IMR-90 (cell line): ENCODE measurements around the gene AIP. TPM values are rescaled to one million over a fixed set of nuclear protein-coding genes. Genes with fewer than 3 reads are reported as not detected.

Source experiments
- ATAC-seq: fragments of 200-7000 bp; cut with Tn5 transposase; 2 replicates; pipeline ENCODE4 v1.9.1; 2020; ENCODE audit warnings: low read depth, mild to moderate bottlenecking, moderate library complexity
- BruUV-seq: library from RNA; stranded (reverse); fragments of 400-500 nt; replicated peaks from 2 replicates; lab custom pipeline; 2021; lab: Mats Ljungman, UMichigan
- CTCF ChIA-PET: fragments of 300-600 bp; formaldehyde crosslinking; extraction: SDS; loops from one replicate; lab custom pipeline; 2021; ENCODE audit warnings: antibody characterized with exemption; lab: Yijun Ruan, JAX
- POLR2A ChIA-PET: fragments of 300-600 bp; sonication (Branson Sonifier 250); formaldehyde crosslinking; loops from one replicate; lab custom pipeline; 2022; ENCODE audit warnings: antibody characterized with exemption; ENCODE audit not compliant: unreplicated experiment; lab: Charles Lee
- DNase-seq: peaks from one replicate; pipeline ENCODE4 v3.0.0; 2013
- H2AFZ ChIP-seq: replicated peaks from 2 replicates; pipeline ENCODE3; 2013; ENCODE audit warnings: low read length, mild to moderate bottlenecking; ENCODE audit not compliant: poor library complexity
- H2AK5ac ChIP-seq: 2 replicates; pipeline ENCODE4 v1.6.1; 2013; ENCODE audit warnings: low read depth, low read length, inconsistent platforms
- H2AK9ac ChIP-seq: replicated peaks from 2 replicates; pipeline ENCODE3; 2013; ENCODE audit warnings: mild to moderate bottlenecking, low read depth, low read length, moderate library complexity; ENCODE audit not compliant: poor library complexity
- H2BK120ac ChIP-seq: 2 replicates; pipeline ENCODE4 v1.6.1; 2013; ENCODE audit warnings: low read depth, low read length, inconsistent platforms
- H2BK15ac ChIP-seq: 3 replicates; pipeline ENCODE4 v1.6.1; 2013; ENCODE audit warnings: low read depth, low read length, inconsistent platforms
- H2BK20ac ChIP-seq: 2 replicates; pipeline ENCODE4 v1.6.1; 2013; ENCODE audit warnings: low read depth, mild to moderate bottlenecking, inconsistent platforms, low read length, moderate library complexity
- H2BK5ac ChIP-seq: 2 replicates; pipeline ENCODE4 v1.6.1; 2013; ENCODE audit warnings: mild to moderate bottlenecking, low read depth, low read length, inconsistent platforms; ENCODE audit not compliant: poor library complexity, severe bottlenecking
- H3K14ac ChIP-seq: replicated peaks from 2 replicates; pipeline ENCODE4 v1.6.1; 2013; ENCODE audit warnings: low read depth, low read length, inconsistent platforms
- H3K18ac ChIP-seq: 2 replicates; pipeline ENCODE4 v1.6.1; 2013; ENCODE audit warnings: low read depth, low read length, control low read depth
- H3K23ac ChIP-seq: 2 replicates; pipeline ENCODE4 v1.6.1; 2013; ENCODE audit warnings: low read depth, low read length, inconsistent platforms
- H3K27ac ChIP-seq: 2 replicates; pipeline ENCODE4 v1.5.1; 2013; ENCODE audit warnings: mild to moderate bottlenecking, control low read depth, low read length; ENCODE audit not compliant: insufficient read depth
- H3K27me3 ChIP-seq: 2 replicates; pipeline ENCODE4 v1.6.1; 2013; ENCODE audit warnings: low read length; ENCODE audit not compliant: control insufficient read depth, insufficient read depth
- H3K36me3 ChIP-seq: 2 replicates; pipeline ENCODE4 v1.6.1; 2013; ENCODE audit warnings: low read length, mixed read lengths; ENCODE audit not compliant: control insufficient read depth, insufficient read depth
- H3K4ac ChIP-seq: 2 replicates; pipeline ENCODE4 v1.6.1; 2013; ENCODE audit warnings: low read depth, low read length, inconsistent platforms
- H3K4me1 ChIP-seq: 2 replicates; pipeline ENCODE4 v1.6.1; 2013; ENCODE audit warnings: low read length, mixed read lengths; ENCODE audit not compliant: control insufficient read depth, insufficient read depth
- H3K4me2 ChIP-seq: 2 replicates; pipeline ENCODE4 v1.6.1; 2013; ENCODE audit warnings: low read depth, mild to moderate bottlenecking, control low read depth, low read length, moderate library complexity
- H3K4me3 ChIP-seq: 2 replicates; pipeline ENCODE4 v1.5.1; 2013; ENCODE audit warnings: low read depth, mild to moderate bottlenecking, control low read depth, low read length, moderate library complexity; ENCODE audit not compliant: insufficient read depth
- H3K56ac ChIP-seq: 2 replicates; pipeline ENCODE4 v1.6.1; 2013; ENCODE audit warnings: low read length, inconsistent platforms; ENCODE audit not compliant: insufficient read depth; ENCODE audit errors: extremely low read depth
- H3K79me1 ChIP-seq, 2 experiments: 2 replicates each; pipeline ENCODE4 v1.6.1; 2013; ENCODE audit warnings: low read length in 2 of 2, inconsistent platforms in 1 of 2, low read depth in 1 of 2
- H3K9ac ChIP-seq: 2 replicates; pipeline ENCODE4 v1.6.1; 2013; ENCODE audit warnings: low read depth, low read length, control low read depth
- H3K9me1 ChIP-seq: 2 replicates; pipeline ENCODE4 v1.6.1; 2013; ENCODE audit warnings: low read length, inconsistent platforms; ENCODE audit not compliant: insufficient read depth
- H3K9me3 ChIP-seq: 2 replicates; pipeline ENCODE4 v1.6.1; 2013; ENCODE audit warnings: low read length; ENCODE audit not compliant: control insufficient read depth, insufficient read depth
- H4K20me1 ChIP-seq: 2 replicates; pipeline ENCODE4 v1.6.1; 2013; ENCODE audit warnings: low read length, inconsistent platforms; ENCODE audit not compliant: insufficient read depth
- H4K5ac ChIP-seq: 2 replicates; pipeline ENCODE4 v1.6.1; 2013; ENCODE audit warnings: mild to moderate bottlenecking, low read depth, low read length, control low read depth
- H4K8ac ChIP-seq, 2 experiments: 2 replicates each; pipeline ENCODE4 v1.6.1; 2013; ENCODE audit warnings: low read depth in 2 of 2, low read length in 2 of 2, control low read depth in 1 of 2, inconsistent platforms in 1 of 2
- H4K91ac ChIP-seq: 2 replicates; pipeline ENCODE4 v1.6.1; 2013; ENCODE audit warnings: low read depth, low read length, inconsistent platforms; ENCODE audit not compliant: insufficient read depth
- BHLHE40 ChIP-seq: fragments of 150-350 bp; IDR thresholded peaks from 2 replicates; pipeline ENCODE4 v1.6.1; 2016; ENCODE audit warnings: mild to moderate bottlenecking, low read depth, low read length
- CHD1 ChIP-seq: IDR thresholded peaks from 2 replicates; pipeline ENCODE4 v1.6.1; 2012; ENCODE audit warnings: low read depth, low read length, improper control_type of control experiment
- FOS ChIP-seq: fragments of 150-350 bp; IDR thresholded peaks from 2 replicates; pipeline ENCODE4 v1.6.1; 2016; ENCODE audit warnings: low read depth, low read length
- MAZ ChIP-seq: IDR thresholded peaks from 2 replicates; pipeline ENCODE4 v1.6.1; 2012; ENCODE audit warnings: low read depth, mild to moderate bottlenecking, low read length, improper control_type of control experiment, moderate library complexity, borderline replicate concordance
- MXI1 ChIP-seq: IDR thresholded peaks from 2 replicates; pipeline ENCODE4 v1.6.1; 2012; ENCODE audit warnings: low read depth, mild to moderate bottlenecking, low read length, moderate library complexity, borderline replicate concordance
- NFE2L2 ChIP-seq: fragments of 150-350 bp; IDR thresholded peaks from 2 replicates; pipeline ENCODE4 v1.6.1; 2016; ENCODE audit warnings: low read depth, mild to moderate bottlenecking, low read length
- POLR2A ChIP-seq: IDR thresholded peaks from 2 replicates; pipeline ENCODE4 v1.6.1; 2012; ENCODE audit warnings: mild to moderate bottlenecking, low read depth, low read length
- RAD21 ChIP-seq: IDR thresholded peaks from 2 replicates; pipeline ENCODE4 v1.6.1; 2012; ENCODE audit warnings: low read length, improper control_type of control experiment
- SMC3 ChIP-seq: fragments of 150-350 bp; IDR thresholded peaks from 2 replicates; pipeline ENCODE4 v1.6.1; 2016; ENCODE audit warnings: low read depth, mild to moderate bottlenecking, antibody characterized with exemption, low read length, moderate library complexity
- WGBS, 2 experiments: methylation state at CpG; one replicate each; pipeline versions ENCODE4 v1.1.5 to v1.1.7; 2013; ENCODE audit warnings: missing lambda C conversion rate in 2 of 2; ENCODE audit not compliant: insufficient read length in 1 of 2; ENCODE audit errors: extremely low coverage in 2 of 2; 5-methylcytosine and 5-hydroxymethylcytosine counted together
- dilution Hi-C: fragments of 300-500 bp; cut with HindIII; formaldehyde crosslinking; loops from one replicate; pipeline ENCODE4 v1.14.3; 2018; ENCODE audit warnings: low sequenced_read_pairs; ENCODE audit not compliant: unreplicated experiment
- in situ Hi-C: fragments of 300-500 bp; cut with MboI; formaldehyde crosslinking; loops from 3 replicates; pipeline ENCODE4 v1.14.3; 2019; ENCODE audit warnings: low sequenced_read_pairs, inconsistent platforms, mixed read lengths
- intact Hi-C: fragments of 100-400 bp; cut with micrococcal nuclease; formaldehyde crosslinking; loops from 2 replicates; pipeline ENCODE4 v1.10.0; 2022
- polyA plus RNA-seq, 3 experiments: library from polyadenylated mRNA; depleted of rRNA; stranded (reverse); fragments of >200 nt; gene quantifications; 2 replicates each; pipeline ENCODE4 v1.2.3, GENCODE V29; 2012; ENCODE audit warnings: low replicate concordance in 1 of 3
- total RNA-seq: library from RNA; depleted of rRNA; stranded (reverse); fragments of >200 nt; gene quantifications from 2 replicates; pipeline ENCODE4 v1.2.3, GENCODE V29; 2012
- TF ChIP-seq, protein P1 (sequence below): conservative IDR thresholded peaks from 2 replicates; pipeline ENCODE4 v1.5.1; 2012; ENCODE audit warnings: mild to moderate bottlenecking, low read depth, low read length, improper control_type of control experiment

The AIP gene
- total and polyA plus RNA-seq, 2 of the 4 experiments (the other 2 are of a cell fraction), result 95.5 to 122 TPM

DNA sequence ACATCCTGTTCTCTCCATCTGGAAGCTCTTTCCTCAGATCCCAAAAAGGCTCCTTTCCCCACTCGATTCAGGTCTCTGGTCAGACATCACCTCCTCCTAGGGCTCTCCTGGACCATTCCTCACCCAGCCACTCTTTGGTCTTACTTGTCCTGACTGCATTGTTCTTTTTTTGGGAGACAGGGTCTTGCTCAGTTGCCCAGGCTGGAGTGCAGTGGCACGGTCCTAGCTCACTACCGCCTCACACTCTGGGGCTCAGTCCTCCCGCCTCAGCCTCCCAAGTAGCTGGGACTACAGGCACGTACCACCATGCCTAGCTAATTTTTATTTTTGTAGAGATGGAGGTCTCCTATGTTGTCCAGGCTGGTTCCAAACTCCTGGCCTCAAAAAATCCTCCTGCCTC, 37.3 kb upstream of the AIP start:
- H3K14ac ChIP-seq, result no peak overlapping the region
- peaks cover 3% of the 10 kb centered on the region; the same call in 1 of the 2 replicates for H3K4me1 ChIP-seq
- no peak overlapping the region for H3K56ac ChIP-seq
- no peak overlapping the region for H2BK5ac ChIP-seq
- peaks cover 8% of the 10 kb centered on the region; the same call in 1 of the 2 replicates for H4K20me1 ChIP-seq
- CTCF ChIA-PET, result no interaction called here
- intact Hi-C loops (no loop called here), in situ Hi-C loops (no loop called here), dilution Hi-C loops (no loop called here)
- no peak overlapping the region for H2BK15ac ChIP-seq
- H2AK5ac ChIP-seq, result no peak overlapping the region
- no peak for DNase-seq
- H2BK20ac ChIP-seq, result no peak overlapping the region
- no peak for TF ChIP-seq MAZ
- TF ChIP-seq BHLHE40, result no peak
- TF ChIP-seq, protein P1, sequence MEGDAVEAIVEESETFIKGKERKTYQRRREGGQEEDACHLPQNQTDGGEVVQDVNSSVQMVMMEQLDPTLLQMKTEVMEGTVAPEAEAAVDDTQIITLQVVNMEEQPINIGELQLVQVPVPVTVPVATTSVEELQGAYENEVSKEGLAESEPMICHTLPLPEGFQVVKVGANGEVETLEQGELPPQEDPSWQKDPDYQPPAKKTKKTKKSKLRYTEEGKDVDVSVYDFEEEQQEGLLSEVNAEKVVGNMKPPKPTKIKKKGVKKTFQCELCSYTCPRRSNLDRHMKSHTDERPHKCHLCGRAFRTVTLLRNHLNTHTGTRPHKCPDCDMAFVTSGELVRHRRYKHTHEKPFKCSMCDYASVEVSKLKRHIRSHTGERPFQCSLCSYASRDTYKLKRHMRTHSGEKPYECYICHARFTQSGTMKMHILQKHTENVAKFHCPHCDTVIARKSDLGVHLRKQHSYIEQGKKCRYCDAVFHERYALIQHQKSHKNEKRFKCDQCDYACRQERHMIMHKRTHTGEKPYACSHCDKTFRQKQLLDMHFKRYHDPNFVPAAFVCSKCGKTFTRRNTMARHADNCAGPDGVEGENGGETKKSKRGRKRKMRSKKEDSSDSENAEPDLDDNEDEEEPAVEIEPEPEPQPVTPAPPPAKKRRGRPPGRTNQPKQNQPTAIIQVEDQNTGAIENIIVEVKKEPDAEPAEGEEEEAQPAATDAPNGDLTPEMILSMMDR, result no peak
- no peak for TF ChIP-seq SMC3
- TF ChIP-seq POLR2A, result no peak
- no peak for TF ChIP-seq RAD21
- TF ChIP-seq NFE2L2, result no peak
- TF ChIP-seq MXI1, result no peak
- no peak for TF ChIP-seq CHD1
- TF ChIP-seq FOS, result no peak
- POLR2A ChIA-PET, result no interaction called here
- H4K91ac ChIP-seq, result no peak overlapping the region
- H3K23ac ChIP-seq, result no peak overlapping the region
- H3K9me1 ChIP-seq, result peaks cover 8% of the 10 kb centered on the region; the same call in 1 of the 2 replicates
- no peak overlapping the region for H3K4me3 ChIP-seq
- no peak overlapping the region for H3K4me2 ChIP-seq
- no peak overlapping the region for H2AFZ ChIP-seq
- H3K4ac ChIP-seq, result no peak overlapping the region
- peaks cover 13% of the 10 kb centered on the region; the same call in 1 of the 2 replicates for H3K36me3 ChIP-seq
- no peaks in the 10 kb centered on the region for H3K9me3 ChIP-seq
- no peak overlapping the region for H4K5ac ChIP-seq
- H3K18ac ChIP-seq, result no peak overlapping the region
- WGBS, 2 experiments, result no CpG with 5 or more reads among the region's 5 CpGs
- no peak overlapping the region for H2AK9ac ChIP-seq
- peaks cover 4% of the 10 kb centered on the region; the same call in 1 of the 2 replicates for H3K27me3 ChIP-seq
- H3K79me1 ChIP-seq, result peaks cover 8 to 22% of the 10 kb centered on the region in 2 experiments
- no peak overlapping the region for H3K9ac ChIP-seq
- BruUV-seq, result no TSS peak
- no peak overlapping the region for H3K27ac ChIP-seq
- ATAC-seq, result no peak
- no peak overlapping the region for H4K8ac ChIP-seq
- no peak overlapping the region for H2BK120ac ChIP-seq
